H1 (cell line): ENCODE results near the gene BBX. TPM values are rescaled to one million over a fixed set of nuclear protein-coding genes. Genes with fewer than 3 reads are reported as not detected.

Experiments used
- CTCF ChIA-PET: fragments of 300-600 bp; sonication (Branson Sonifier 250); formaldehyde crosslinking; loops from one replicate; lab custom pipeline; 2021; ENCODE audit not compliant: partially characterized antibody; lab: Charles Lee
- POLR2A ChIA-PET: fragments of 300-600 bp; sonication (Branson Sonifier 250); formaldehyde crosslinking; loops from one replicate; lab custom pipeline; 2021; ENCODE audit warnings: inconsistent platforms; ENCODE audit not compliant: partially characterized antibody; lab: Charles Lee
- DNase-seq, 2 experiments: peaks; one replicate each; pipeline versions ENCODE4 v3.0.0 to v3.0.0-alpha.2; 2010 to 2022; ENCODE audit warnings: low spot score in 2 of 2, low read depth in 1 of 2, mixed read lengths in 1 of 2
- FAIRE-seq: peaks from 2 replicates; lab custom pipeline; 2011; peaks lifted over from hg19 to GRCh38; lab: Jason Lieb, UNC
- H2AFZ ChIP-seq: 2 replicates; pipeline ENCODE4 v1.8.1; 2012; ENCODE audit warnings: low read length, inconsistent platforms
- H2AK5ac ChIP-seq: 2 replicates; pipeline ENCODE4 v1.6.1; 2013; ENCODE audit warnings: low read depth, low read length
- H2BK120ac ChIP-seq: replicated peaks from 2 replicates; pipeline ENCODE3; 2013; ENCODE audit warnings: low read depth, low read length, inconsistent platforms
- H2BK12ac ChIP-seq: 2 replicates; pipeline ENCODE4 v1.6.1; 2013; ENCODE audit warnings: low read depth, low read length
- H2BK15ac ChIP-seq: 2 replicates; pipeline ENCODE4 v1.6.1; 2013; ENCODE audit warnings: low read length
- H2BK20ac ChIP-seq: 2 replicates; pipeline ENCODE4 v1.6.1; 2013; ENCODE audit warnings: low read length
- H2BK5ac ChIP-seq: 2 replicates; pipeline ENCODE4 v1.6.1; 2013; ENCODE audit warnings: low read depth, low read length
- H3K14ac ChIP-seq: 2 replicates; pipeline ENCODE4 v1.6.1; 2013; ENCODE audit warnings: inconsistent platforms; ENCODE audit not compliant: insufficient read length
- H3K18ac ChIP-seq: 2 replicates; pipeline ENCODE4 v1.6.1; 2013; ENCODE audit warnings: low read length; ENCODE audit errors: extremely low read depth
- H3K23ac ChIP-seq: 2 replicates; pipeline ENCODE4 v1.6.1; 2013; ENCODE audit warnings: inconsistent platforms; ENCODE audit not compliant: insufficient read length
- H3K23me2 ChIP-seq: 2 replicates; pipeline ENCODE4 v1.6.1; 2013; ENCODE audit warnings: low read depth, low read length
- H3K27ac ChIP-seq: 2 replicates; pipeline ENCODE4 v1.6.1; 2011; ENCODE audit warnings: low read depth, low read length, inconsistent platforms
- H3K27me3 ChIP-seq, 4 experiments: replicated peaks in 1 of 4; 1 replicate in 1 of 4; 2 replicates in 3 of 4; pipeline versions ENCODE4 v1.6.1 to v1.8.1; 2011 to 2013; ENCODE audit warnings: low read length in 3 of 4, mild to moderate bottlenecking in 3 of 4, inconsistent platforms in 2 of 4, mixed read lengths in 2 of 4, moderate library complexity in 1 of 4; ENCODE audit not compliant: control insufficient read depth in 3 of 4, insufficient read depth in 3 of 4; ENCODE audit errors: extremely low read depth in 1 of 4
- H3K36me3 ChIP-seq, 4 experiments: 2 replicates each; pipeline versions ENCODE4 v1.6.1 to v1.8.1; 2011 to 2013; ENCODE audit warnings: mild to moderate bottlenecking in 4 of 4, low read length in 3 of 4, moderate library complexity in 2 of 4, control low read depth in 1 of 4, inconsistent platforms in 1 of 4; ENCODE audit not compliant: insufficient read depth in 4 of 4, control insufficient read depth in 2 of 4
- H3K4ac ChIP-seq: replicated peaks from 2 replicates; pipeline ENCODE3; 2013; ENCODE audit warnings: low read length, low read depth, mixed read lengths, inconsistent platforms; ENCODE audit not compliant: insufficient read length
- H3K4me1 ChIP-seq, 4 experiments: replicated peaks in 1 of 4; 1 replicate in 1 of 4; 2 replicates in 3 of 4; pipeline versions ENCODE4 v1.6.1 to v1.8.1; 2011 to 2013; ENCODE audit warnings: low read length in 3 of 4, inconsistent platforms in 2 of 4, mixed read lengths in 1 of 4; ENCODE audit not compliant: insufficient read depth in 4 of 4, control insufficient read depth in 3 of 4
- H3K4me2 ChIP-seq, 2 experiments: 2 replicates each; pipeline versions ENCODE4 v1.6.1 to v1.8.1; 2011 to 2013; ENCODE audit warnings: low read depth in 2 of 2, low read length in 2 of 2, control low read depth in 1 of 2, inconsistent platforms in 1 of 2, mild to moderate bottlenecking in 1 of 2; ENCODE audit not compliant: insufficient read depth in 1 of 2
- H3K4me3 ChIP-seq, 4 experiments: fragments of 200-600, 300-600 bp in 1 of 4; sonication (generic), shearing (Covaris generic), sonication (Bioruptor Twin) in 1 of 4; 2 replicates each; pipeline versions ENCODE4 v1.5.1 to v1.8.1; 2011 to 2016; ENCODE audit warnings: low read length in 4 of 4, low read depth in 3 of 4, control low read depth in 2 of 4, inconsistent platforms in 2 of 4, mild to moderate bottlenecking in 2 of 4, mixed read lengths in 1 of 4, moderate library complexity in 1 of 4; ENCODE audit not compliant: insufficient read depth in 2 of 4; ENCODE audit errors: extremely low read depth in 1 of 4
- H3K56ac ChIP-seq: replicated peaks from 2 replicates; pipeline ENCODE3; 2013; ENCODE audit warnings: low read depth, mild to moderate bottlenecking, mixed read lengths, low read length, inconsistent platforms; ENCODE audit not compliant: insufficient read length
- H3K79me1 ChIP-seq: 2 replicates; pipeline ENCODE4 v1.6.1; 2013; ENCODE audit warnings: low read depth, low read length, control low read depth
- H3K79me2 ChIP-seq, 2 experiments: 2 replicates each; pipeline versions ENCODE4 v1.6.1 to v1.8.1; 2012 to 2013; ENCODE audit warnings: low read length in 2 of 2, mild to moderate bottlenecking in 2 of 2, inconsistent platforms in 1 of 2; ENCODE audit not compliant: insufficient read depth in 2 of 2, control insufficient read depth in 1 of 2
- H3K9ac ChIP-seq, 4 experiments: replicated peaks in 1 of 4; 1 replicate in 1 of 4; 2 replicates in 3 of 4; pipeline versions ENCODE4 v1.6.1 to v1.8.1; 2011 to 2013; ENCODE audit warnings: low read depth in 3 of 4, low read length in 3 of 4, control low read depth in 2 of 4, mild to moderate bottlenecking in 2 of 4, moderate library complexity in 2 of 4, inconsistent platforms in 1 of 4; ENCODE audit errors: extremely low read depth in 1 of 4
- H3K9me3 ChIP-seq, 2 experiments: 2 replicates each; pipeline versions ENCODE4 v1.6.1 to v1.8.1; 2012 to 2013; ENCODE audit warnings: mild to moderate bottlenecking in 2 of 2, moderate library complexity in 2 of 2, control low read depth in 1 of 2, inconsistent platforms in 1 of 2, low read depth in 1 of 2, low read length in 1 of 2, mixed read lengths in 1 of 2; ENCODE audit not compliant: insufficient read depth in 2 of 2
- H4K20me1 ChIP-seq, 2 experiments: replicated peaks in 1 of 2; 2 replicates each; pipeline versions ENCODE3 to v1.8.1; 2011 to 2013; ENCODE audit warnings: inconsistent platforms in 2 of 2, low read length in 2 of 2, mild to moderate bottlenecking in 1 of 2; ENCODE audit not compliant: insufficient read depth in 2 of 2, control insufficient read depth in 1 of 2
- H4K5ac ChIP-seq: 2 replicates; pipeline ENCODE4 v1.6.1; 2013; ENCODE audit warnings: low read length, low read depth, mixed read lengths, inconsistent platforms; ENCODE audit not compliant: insufficient read length
- H4K8ac ChIP-seq: 2 replicates; pipeline ENCODE4 v1.8.0; 2013; ENCODE audit warnings: mild to moderate bottlenecking, moderate library complexity, low read length, inconsistent platforms; ENCODE audit not compliant: insufficient read depth; ENCODE audit errors: extremely low read depth
- H4K91ac ChIP-seq: replicated peaks from 2 replicates; pipeline ENCODE3; 2013; ENCODE audit warnings: low read length, mixed read lengths, inconsistent platforms; ENCODE audit not compliant: insufficient read length
- RAD21 ChIP-seq, 2 experiments: IDR thresholded peaks in 1 of 2; conservative IDR thresholded peaks in 1 of 2; 2 replicates each; pipeline ENCODE4 v1.6.1; 2011; ENCODE audit warnings: low read depth in 2 of 2, low read length in 2 of 2, improper control_type of control experiment in 1 of 2, inconsistent platforms in 1 of 2, mild to moderate bottlenecking in 1 of 2, moderate library complexity in 1 of 2
- TAF7 ChIP-seq: optimal IDR thresholded peaks from 2 replicates; pipeline ENCODE3; 2011; ENCODE audit warnings: low read depth, mild to moderate bottlenecking, inconsistent platforms, low read length, moderate library complexity, borderline replicate concordance
- WGBS, 2 experiments: shearing (Covaris generic) in 1 of 2; methylation state at CpG; one replicate each; pipeline versions ENCODE4 v1.1.6 to v1.1.7; 2013 to 2015; ENCODE audit warnings: low lambda C conversion rate in 2 of 2, mixed read lengths in 2 of 2, inconsistent platforms in 1 of 2, low coverage in 1 of 2, missing lambda C conversion rate in 1 of 2; ENCODE audit not compliant: insufficient replicate concordance in 2 of 2, insufficient coverage in 1 of 2, insufficient read length in 1 of 2; ENCODE audit errors: extremely low coverage in 1 of 2, missing lambda C conversion rate in 1 of 2; 5-methylcytosine and 5-hydroxymethylcytosine counted together
- polyA plus RNA-seq, 7 experiments: library from polyadenylated mRNA; depleted of rRNA in 3 of 7; stranded (reverse) in 5 of 7; unstranded in 2 of 7; fragments of >200 nt in 5 of 7; fragments of 200-250 nt in 2 of 7; gene quantifications; 1 replicate in 5 of 7; 2 replicates in 1 of 7; 4 replicates in 1 of 7; pipeline versions ENCODE4 v1.2.1 to v1.2.3, GENCODE V29; 2011 to 2013; ENCODE audit warnings: missing spikeins in 2 of 7, mixed read lengths in 2 of 7
- total RNA-seq: library from RNA; stranded (reverse); fragmentation: NEBNext Ultra II Directional; extraction: Animal tissue kit (Norgen Biotek cat#: 25700); gene quantifications from 2 replicates; pipeline ENCODE4 v1.2.1, GENCODE V29; 2021

BBX gene
- total and polyA plus RNA-seq, 2 of the 8 experiments (the other 6 are each of a cell fraction or from before 2014, with no cell fraction given): 11.0 to 42.5 TPM

DNA sequence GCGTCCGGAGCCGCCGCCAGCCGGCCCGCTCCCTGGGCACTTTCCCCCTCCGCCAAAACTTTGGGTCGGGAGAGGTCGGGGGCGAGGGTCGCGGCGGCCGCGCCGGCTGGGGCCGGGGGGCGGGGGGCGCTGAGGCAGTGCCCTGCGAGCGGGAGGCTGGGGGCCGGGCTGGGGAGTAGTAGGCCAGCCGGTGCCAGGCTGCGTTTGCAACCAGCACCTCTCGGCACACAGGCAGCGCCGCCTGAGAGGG, 452 bp downstream of the BBX start:
- H3K4ac ChIP-seq: no peak overlapping the region
- CTCF ChIA-PET: no interaction called here

More for the DNA sequence above, 452 bp downstream of the BBX start:
- Histone ChIP-seq H2BK20ac (no peak overlapping the region), H3K9ac (peak overlapping the region; percentile 56 to 93 (median 70); a peak in 4 of 7 replicates), H2AFZ (no peak overlapping the region), H4K5ac (peak overlapping the region; percentile 7), H3K4me3 (peak overlapping the region; percentile 84 to 99 (median 88)), H3K14ac (no peak overlapping the region), H3K27ac (0 out of 2 replicates have a peak overlapping the region, but pooled peaks have one; percentile 71), H3K23me2 (peaks cover 17% of the 10 kb centered on the region), H3K18ac (no peak overlapping the region; the same call in 1 of the 2 replicates), H2AK5ac (no peak overlapping the region), H3K27me3 (peaks cover 0 to 7% (median 1%) of the 10 kb centered on the region in 4 experiments; a peak in 1 of 7 replicates), H3K23ac (no peak overlapping the region), H4K20me1 (peaks cover 5 to 7% of the 10 kb centered on the region in 2 experiments), H4K8ac (peak overlapping the region; percentile 88; the same call in 1 of the 2 replicates), H3K79me1 (no peaks in the 10 kb centered on the region), H3K4me2 (peak overlapping the region; percentile 95 to 96; a peak in 3 of 4 replicates), H4K91ac (no peak overlapping the region), H3K4me1 (peaks cover 0 to 5% (median 3%) of the 10 kb centered on the region in 4 experiments; a peak in 4 of 7 replicates), H3K56ac (no peak overlapping the region), H2BK120ac (no peak overlapping the region), H3K36me3 (peaks cover 0 to 10% (median 0%) of the 10 kb centered on the region in 4 experiments; a peak in 1 of 8 replicates), H3K9me3 (no peaks in the 10 kb centered on the region), H2BK12ac (no peak overlapping the region), H2BK15ac (no peak overlapping the region), H2BK5ac (0 out of 2 replicates have a peak overlapping the region, but pooled peaks have one; percentile 50), H3K79me2 (peaks cover 0 to 30% of the 10 kb centered on the region in 2 experiments; a peak in 3 of 4 replicates)
- peak; percentile 6 for TF ChIP-seq TAF7
- no peak for TF ChIP-seq RAD21 (IDR thresholded peaks at IDR 0.05 in 1 of 2, conservative IDR thresholded peaks at IDR 0.05 in 1 of 2; ENCODE audit: low read depth in 2 of 2, low read length in 2 of 2)
- 0% methylated on average over 4 of the region's 27 CpGs; no CpG with 5 or more reads in 1 of the 2 experiments for WGBS, 2 experiments
- no peak for FAIRE-seq
- POLR2A ChIA-PET: no interaction called here
- DNase-seq: no peak
